HCT116 (cell line): Measurements from ENCODE around the gene PTPRC. TPM values are rescaled to one million over a fixed set of nuclear protein-coding genes. Genes with fewer than 3 reads are reported as not detected.

Experiments
- ATAC-seq: fragments of 200-7000 bp; cut with Tn5 transposase; 2 replicates; pipeline ENCODE4 v1.9.1; 2020; ENCODE audit warnings: mild to moderate bottlenecking, moderate library complexity
- BruUV-seq: library from RNA; stranded (reverse); fragments of 400-500 nt; replicated peaks from 2 replicates; lab custom pipeline; 2021; lab: Mats Ljungman, UMichigan
- CTCF ChIA-PET: fragments of 300-600 bp; sonication (Branson Sonifier 250); formaldehyde crosslinking; loops from one replicate; lab custom pipeline; 2021; ENCODE audit warnings: antibody characterized with exemption; lab: Charles Lee
- POLR2A ChIA-PET: fragments of 300-600, 350-600 bp; sonication (Branson Sonifier 250); formaldehyde crosslinking; loops from one replicate; lab custom pipeline; 2021; ENCODE audit warnings: antibody characterized with exemption; lab: Charles Lee
- RAD21 ChIA-PET, 2 experiments: fragments of 300-600 bp; sonication (Branson Sonifier 250); formaldehyde crosslinking; loops; one replicate each; lab custom pipeline; 2023; ENCODE audit warnings: low total read pairs in 2 of 2; ENCODE audit not compliant: uncharacterized antibody in 2 of 2, unreplicated experiment in 2 of 2, low non-redundant PET in 1 of 2; lab: Charles Lee
- DNase-seq: peaks from one replicate; pipeline ENCODE4 v3.0.0-alpha.2; 2010; ENCODE audit warnings: low read depth, low spot score
- H2AFZ ChIP-seq: fragments of 200-600 bp; shearing (Covaris generic), sonication (generic); 2 replicates; pipeline ENCODE4 v1.6.1; 2017; ENCODE audit warnings: low read depth, mixed run types, mixed read lengths, antibody characterized with exemption, low read length; ENCODE audit not compliant: poor library complexity, severe bottlenecking
- H3K27ac ChIP-seq: 2 replicates; pipeline ENCODE4 v1.5.1; 2012; ENCODE audit warnings: low read depth, low read length
- H3K27me3 ChIP-seq: fragments of 200-600 bp; sonication (generic); 2 replicates; pipeline ENCODE4 v1.6.1; 2016; ENCODE audit warnings: mixed run types, low read length, mixed read lengths; ENCODE audit not compliant: insufficient read depth
- H3K36me3 ChIP-seq, 2 experiments: fragments of 200-500 bp in 1 of 2; fragments of 200-600 bp in 1 of 2; sonication (Bioruptor generic) in 1 of 2; sonication (generic) in 1 of 2; 2 replicates each; pipeline versions ENCODE4 v1.5.1 to v1.6.1; 2014 to 2016; ENCODE audit warnings: low read length in 2 of 2, inconsistent platforms in 1 of 2, mixed read lengths in 1 of 2, mixed run types in 1 of 2; ENCODE audit not compliant: insufficient read depth in 2 of 2, control insufficient read depth in 1 of 2
- H3K4me1 ChIP-seq, 2 experiments: fragments of 200-600 bp in 1 of 2; sonication (generic) in 1 of 2; 2 replicates each; pipeline versions ENCODE4 v1.5.1 to v1.6.1; 2012 to 2017; ENCODE audit warnings: low read length in 2 of 2, inconsistent platforms in 1 of 2, mild to moderate bottlenecking in 1 of 2, mixed read lengths in 1 of 2, mixed run types in 1 of 2, moderate library complexity in 1 of 2; ENCODE audit not compliant: insufficient read depth in 2 of 2, control insufficient read depth in 1 of 2
- H3K4me2 ChIP-seq: fragments of 200-600 bp; sonication (generic); 2 replicates; pipeline ENCODE4 v1.6.1; 2017; ENCODE audit warnings: mixed run types, low read length, mixed read lengths
- H3K4me3 ChIP-seq, 2 experiments: fragments of 200-600 bp in 1 of 2; sonication (generic) in 1 of 2; replicated peaks in 1 of 2; 2 replicates each; pipeline ENCODE4 v1.5.1; 2011 to 2016; ENCODE audit warnings: low read length in 2 of 2, control low read depth in 1 of 2, low read depth in 1 of 2, mild to moderate bottlenecking in 1 of 2, mixed read lengths in 1 of 2, mixed run types in 1 of 2
- H3K79me2 ChIP-seq: fragments of 200-600 bp; sonication (generic); 2 replicates; pipeline ENCODE4 v1.6.1; 2017; ENCODE audit warnings: mild to moderate bottlenecking, mixed run types, low read length, moderate library complexity, mixed read lengths; ENCODE audit not compliant: insufficient read depth
- H3K9ac ChIP-seq: fragments of 200-600 bp; sonication (generic); 2 replicates; pipeline ENCODE4 v1.6.1; 2016; ENCODE audit warnings: low read length, mixed read lengths
- H3K9me2 ChIP-seq: fragments of 200-600 bp; sonication (generic), shearing (Covaris generic); 2 replicates; pipeline ENCODE4 v1.6.1; 2017; ENCODE audit warnings: mixed run types, mild to moderate bottlenecking, moderate library complexity; ENCODE audit not compliant: insufficient read depth
- H3K9me3 ChIP-seq, 2 experiments: fragments of 200-500 bp in 1 of 2; fragments of 200-600 bp in 1 of 2; sonication (Bioruptor generic) in 1 of 2; sonication (generic) in 1 of 2; 2 replicates each; pipeline ENCODE4 v1.6.1; 2014 to 2017; ENCODE audit warnings: low read length in 2 of 2, mixed read lengths in 2 of 2, inconsistent platforms in 1 of 2, low read depth in 1 of 2, mild to moderate bottlenecking in 1 of 2, mixed run types in 1 of 2, moderate library complexity in 1 of 2; ENCODE audit not compliant: control insufficient read depth in 1 of 2, insufficient read depth in 1 of 2
- H4K20me1 ChIP-seq: fragments of 200-600 bp; sonication (generic), shearing (Covaris generic); 2 replicates; pipeline ENCODE4 v1.6.1; 2017; ENCODE audit warnings: mixed run types, mild to moderate bottlenecking, moderate library complexity; ENCODE audit not compliant: insufficient read depth
- CEBPB ChIP-seq: IDR thresholded peaks from 2 replicates; pipeline ENCODE4 v1.6.1; 2012; ENCODE audit warnings: low read depth
- EGR1 ChIP-seq: IDR thresholded peaks from 2 replicates; pipeline ENCODE4 v1.6.1; 2012; ENCODE audit warnings: low read depth
- POLR2AphosphoS5 ChIP-seq: IDR thresholded peaks from 2 replicates; pipeline ENCODE4 v1.6.1; 2011; ENCODE audit warnings: mild to moderate bottlenecking, low read depth, low read length, moderate library complexity
- SIN3A ChIP-seq: IDR thresholded peaks from 2 replicates; pipeline ENCODE4 v1.6.1; 2012; ENCODE audit warnings: low read depth
- SP1 ChIP-seq: IDR thresholded peaks from 2 replicates; pipeline ENCODE4 v1.6.1; 2012; ENCODE audit warnings: low read depth
- SRF ChIP-seq: IDR thresholded peaks from 2 replicates; pipeline ENCODE4 v1.6.1; 2012; ENCODE audit warnings: low read depth
- TCF7L2 ChIP-seq: IDR thresholded peaks from 2 replicates; pipeline ENCODE4 v1.7.0; 2011; ENCODE audit warnings: borderline replicate concordance, inconsistent platforms; ENCODE audit not compliant: insufficient read depth, insufficient read length; ENCODE audit errors: extremely low read depth
- YY1 ChIP-seq: IDR thresholded peaks from 2 replicates; pipeline ENCODE4 v1.6.1; 2011; ENCODE audit warnings: low read length, low read depth, moderate library complexity, mild to moderate bottlenecking; ENCODE audit not compliant: insufficient replicate concordance; ENCODE audit errors: extremely low read depth
- intact Hi-C: fragments of 100-400 bp; cut with micrococcal nuclease; formaldehyde crosslinking; loops from 2 replicates; pipeline ENCODE4 v1.10.0; 2022
- total RNA-seq: library from RNA; stranded (reverse); gene quantifications from one replicate; pipeline ENCODE4 v1.2.1, GENCODE V29; 2021; ENCODE audit not compliant: unreplicated experiment
- TF ChIP-seq, protein P1 (sequence below): IDR thresholded peaks from 2 replicates; pipeline ENCODE4 v1.6.1; 2012
- TF ChIP-seq, protein P2 (sequence below): IDR thresholded peaks from 2 replicates; pipeline ENCODE4 v1.6.1; 2012
- TF ChIP-seq, protein P3 (sequence below), 3 experiments: fragments of 200-600 bp in 1 of 3; sonication (generic) in 1 of 3; IDR thresholded peaks in 2 of 3; conservative IDR thresholded peaks in 1 of 3; 2 replicates each; pipeline ENCODE4 v1.5.1; 2012 to 2017; ENCODE audit warnings: low read depth in 2 of 3, low read length in 2 of 3, antibody characterized with exemption in 1 of 3, borderline replicate concordance in 1 of 3, control low read depth in 1 of 3, mild to moderate bottlenecking in 1 of 3, mixed read lengths in 1 of 3, mixed run types in 1 of 3, moderate library complexity in 1 of 3; ENCODE audit not compliant: insufficient read depth in 1 of 3

Gene PTPRC
- total RNA-seq, 1 experiment from 2014 or later, result 1.2 TPM

DNA sequence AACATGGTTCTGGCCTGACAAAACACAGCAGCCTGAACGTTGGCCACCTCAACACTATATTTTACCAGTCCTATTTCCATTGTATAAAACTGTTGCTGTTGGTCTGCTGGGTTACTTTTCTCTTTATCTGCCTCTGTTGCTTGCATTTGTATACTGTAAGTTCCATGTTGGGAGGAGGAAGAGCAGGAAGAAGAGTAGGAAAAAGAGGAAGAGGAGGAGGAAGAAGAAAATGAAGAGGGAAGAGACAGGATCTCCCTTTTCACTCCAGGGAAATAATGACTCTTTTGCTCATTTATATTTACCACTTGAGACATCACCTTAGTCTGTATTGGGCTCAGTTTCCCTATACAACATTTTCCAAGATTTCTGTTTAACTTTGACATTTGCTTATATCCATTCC is 134.2 kb downstream of the PTPRC start:
- TF ChIP-seq POLR2AphosphoS5, result no peak
- no peak for TF ChIP-seq CEBPB
- no peak for TF ChIP-seq YY1
- TF ChIP-seq, protein P1, sequence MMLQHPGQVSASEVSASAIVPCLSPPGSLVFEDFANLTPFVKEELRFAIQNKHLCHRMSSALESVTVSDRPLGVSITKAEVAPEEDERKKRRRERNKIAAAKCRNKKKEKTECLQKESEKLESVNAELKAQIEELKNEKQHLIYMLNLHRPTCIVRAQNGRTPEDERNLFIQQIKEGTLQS, result no peak
- TF ChIP-seq, protein P2, sequence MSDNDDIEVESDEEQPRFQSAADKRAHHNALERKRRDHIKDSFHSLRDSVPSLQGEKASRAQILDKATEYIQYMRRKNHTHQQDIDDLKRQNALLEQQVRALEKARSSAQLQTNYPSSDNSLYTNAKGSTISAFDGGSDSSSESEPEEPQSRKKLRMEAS, result no peak
- TF ChIP-seq TCF7L2, result no peak
- no peak for TF ChIP-seq SP1
- TF ChIP-seq EGR1, result no peak
- RAD21 ChIA-PET, result no interaction called here
- DNase-seq, result no peak
- intact Hi-C loops, result no loop called here
- no peak for ATAC-seq
- Histone ChIP-seq H4K20me1 (no peaks in the 10 kb centered on the region), H3K9me3 (no peaks in the 10 kb centered on the region), H3K9ac (no peak overlapping the region), H3K79me2 (no peaks in the 10 kb centered on the region), H2AFZ (no peak overlapping the region), H3K9me2 (no peaks in the 10 kb centered on the region), H3K36me3 (no peaks in the 10 kb centered on the region), H3K4me3 (no peak overlapping the region), H3K4me1 (no peaks in the 10 kb centered on the region), H3K4me2 (no peak overlapping the region), H3K27ac (no peak overlapping the region), H3K27me3 (no peaks in the 10 kb centered on the region)
- no TSS peak for BruUV-seq
- POLR2A ChIA-PET, result no interaction called here
- CTCF ChIA-PET, result no interaction called here

DNA sequence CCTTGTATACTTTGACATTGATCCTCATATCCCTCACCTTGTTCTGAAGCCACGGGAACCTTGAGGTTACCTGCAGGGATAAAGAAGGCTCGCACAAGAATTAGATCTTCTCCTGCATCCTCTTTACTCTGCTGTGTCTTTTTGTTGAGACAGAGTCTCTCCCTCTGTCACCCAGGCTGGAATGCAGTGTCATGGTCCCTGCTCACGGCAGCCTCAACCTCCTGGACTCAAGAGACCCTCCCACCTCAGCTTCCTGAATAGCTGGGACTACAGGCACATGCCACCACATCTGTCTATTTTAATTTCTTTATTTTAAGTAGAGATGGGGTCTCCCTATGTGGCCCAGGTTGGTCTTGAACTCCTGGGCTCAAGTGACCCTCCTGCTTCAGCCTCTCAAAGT is 134.7 kb downstream of the PTPRC start:
- no peak overlapping the region for H2AFZ ChIP-seq
- no peaks in the 10 kb centered on the region for H3K9me3 ChIP-seq
- no peak for DNase-seq
- ChIA-PET CTCF (no interaction called here), POLR2A (no interaction called here), RAD21 (no interaction called here)
- H3K9ac ChIP-seq, result no peak overlapping the region
- H3K27me3 ChIP-seq, result no peaks in the 10 kb centered on the region
- intact Hi-C loops, result no loop called here
- H3K4me1 ChIP-seq, result no peaks in the 10 kb centered on the region
- TF ChIP-seq SIN3A, result no peak
- no peak for TF ChIP-seq SRF
- TF ChIP-seq, protein P1, result no peak
- TF ChIP-seq CEBPB, result no peak
- TF ChIP-seq, protein P2, result no peak
- TF ChIP-seq, protein P3, sequence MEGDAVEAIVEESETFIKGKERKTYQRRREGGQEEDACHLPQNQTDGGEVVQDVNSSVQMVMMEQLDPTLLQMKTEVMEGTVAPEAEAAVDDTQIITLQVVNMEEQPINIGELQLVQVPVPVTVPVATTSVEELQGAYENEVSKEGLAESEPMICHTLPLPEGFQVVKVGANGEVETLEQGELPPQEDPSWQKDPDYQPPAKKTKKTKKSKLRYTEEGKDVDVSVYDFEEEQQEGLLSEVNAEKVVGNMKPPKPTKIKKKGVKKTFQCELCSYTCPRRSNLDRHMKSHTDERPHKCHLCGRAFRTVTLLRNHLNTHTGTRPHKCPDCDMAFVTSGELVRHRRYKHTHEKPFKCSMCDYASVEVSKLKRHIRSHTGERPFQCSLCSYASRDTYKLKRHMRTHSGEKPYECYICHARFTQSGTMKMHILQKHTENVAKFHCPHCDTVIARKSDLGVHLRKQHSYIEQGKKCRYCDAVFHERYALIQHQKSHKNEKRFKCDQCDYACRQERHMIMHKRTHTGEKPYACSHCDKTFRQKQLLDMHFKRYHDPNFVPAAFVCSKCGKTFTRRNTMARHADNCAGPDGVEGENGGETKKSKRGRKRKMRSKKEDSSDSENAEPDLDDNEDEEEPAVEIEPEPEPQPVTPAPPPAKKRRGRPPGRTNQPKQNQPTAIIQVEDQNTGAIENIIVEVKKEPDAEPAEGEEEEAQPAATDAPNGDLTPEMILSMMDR (IDR thresholded peaks at IDR 0.05 in 2 of 3, conservative IDR thresholded peaks at IDR 0.05 in 1 of 3; ENCODE audit: borderline replicate concordance in 1 of 3, insufficient read depth in 1 of 3, low read depth in 2 of 3, low read length in 2 of 3), result no peak
- TF ChIP-seq POLR2AphosphoS5, result no peak
- H3K9me2 ChIP-seq, result no peaks in the 10 kb centered on the region
- H3K4me3 ChIP-seq, result no peak overlapping the region
- H3K36me3 ChIP-seq, result no peaks in the 10 kb centered on the region
- H3K79me2 ChIP-seq, result no peaks in the 10 kb centered on the region
- no peak overlapping the region for H3K4me2 ChIP-seq
- H4K20me1 ChIP-seq, result no peaks in the 10 kb centered on the region
- ATAC-seq, result no peak
- H3K27ac ChIP-seq, result no peak overlapping the region
- BruUV-seq, result no TSS peak
